ENCODE data around the gene SIX1.

GRCh38 chr14:60634153-60634552 lies 15.1 kb downstream of the SIX1 start:
- no peak for TF ChIP-seq EZH2 (IDR thresholded peaks at IDR 0.05; ENCODE audit: insufficient read depth, poor library complexity, severe bottlenecking)
- TF ChIP-seq EZH2phosphoT487 (IDR thresholded peaks at IDR 0.05; ENCODE audit: insufficient read depth, low read depth) = no peak
